ENCODE data around the gene TTC23L. TPM values are rescaled to one million over a fixed set of nuclear protein-coding genes. Genes with fewer than 3 reads are reported as not detected.
"Not testable (repeated sequence)": the region's sequence is repeated elsewhere in the genome, so short reads cannot be mapped to it uniquely, and the experiment has no call there.

The TTC23L gene
- polyA plus RNA-seq, 6 donors from 2014 or later, result 0.29 to 3.6 TPM; not detected in 4

GRCh38 chr5:34820593-34820992 is 18.4 kb upstream of the TTC23L start:
- Mint-ChIP-seq H3K4me1 (no peaks in the 10 kb centered on the region), H3K36me3 (no peaks in the 10 kb centered on the region), H3K9me3 (no peaks in the 10 kb centered on the region), H3K27me3 (peaks cover 0 to 9% (median 5%) of the 10 kb centered on the region in 3 donors), H3K4me3 (no peak overlapping the region), H3K27ac (no peak overlapping the region)
- ATAC-seq (ENCODE audit: low read depth in 2 of 2), result no peak
- no peak for DNase-seq

GRCh38 chr5:34822956-34823715 is 15.8 kb upstream of the TTC23L start:
- Mint-ChIP-seq H3K4me3 (no peak overlapping the region), H3K36me3 (no peaks in the 10 kb centered on the region), H3K4me1 (peaks cover 3 to 5% (median 4%) of the 10 kb centered on the region in 3 donors), H3K27me3 (peaks cover 0 to 9% (median 5%) of the 10 kb centered on the region in 3 donors), H3K27ac (peak overlapping the region in 1 of 6 donors; percentile 42), H3K9me3 (no peaks in the 10 kb centered on the region)
- ATAC-seq (ENCODE audit: low read depth in 2 of 2) (no peak), DNase-seq (no peak)

- Mint-ChIP-seq H3K4me1 (peaks cover 7 to 11% (median 9%) of the 10 kb centered on the region in 3 donors), H3K4me3 (no peak overlapping the region), H3K27ac (peak overlapping the region in 1 of 6 donors; percentile 13), H3K36me3 (no peaks in the 10 kb centered on the region), H3K27me3 (peaks cover 0 to 9% (median 5%) of the 10 kb centered on the region in 3 donors), H3K9me3 (no peaks in the 10 kb centered on the region)
- DNase-seq, result no peak
- no peak for ATAC-seq (ENCODE audit: low read depth in 2 of 2)
These were observed 12.6 kb upstream of the TTC23L start for GRCh38 chr5:34826347-34826746.

GRCh38 chr5:34827588-34828506 is 11.1 kb upstream of the TTC23L start:
- ATAC-seq (ENCODE audit: low read depth in 2 of 2) (peak; percentile 66 to 78), DNase-seq (no peak)
- H3K9me3 Mint-ChIP-seq, result no peaks in the 10 kb centered on the region
- H3K4me1 Mint-ChIP-seq, result peaks cover 7 to 11% (median 9%) of the 10 kb centered on the region in 3 donors
- H3K27me3 Mint-ChIP-seq, result peaks cover 0 to 9% (median 5%) of the 10 kb centered on the region in 3 donors
- no peaks in the 10 kb centered on the region for H3K36me3 Mint-ChIP-seq
- H3K27ac Mint-ChIP-seq, result peak overlapping the region in 2 of 6 donors; percentile 7 to 36
- peak overlapping the region in 1 of 8 donors; percentile 12 for H3K4me3 Mint-ChIP-seq

GRCh38 chr5:34830827-34831226 is 8.1 kb upstream of the TTC23L start:
- H3K27me3 Mint-ChIP-seq; H3K4me3 Mint-ChIP-seq; H3K9me3 Mint-ChIP-seq; H3K27ac Mint-ChIP-seq; DNase-seq; H3K36me3 Mint-ChIP-seq; ATAC-seq (ENCODE audit: low read depth in 2 of 2): not testable (repeated sequence)
- peaks cover 7 to 11% (median 9%) of the 10 kb centered on the region in 3 donors for H3K4me1 Mint-ChIP-seq

GRCh38 chr5:34831303-34831702 is 7.7 kb upstream of the TTC23L start:
- Mint-ChIP-seq H3K4me3 (no peak overlapping the region), H3K36me3 (no peaks in the 10 kb centered on the region), H3K27me3 (no peaks in the 10 kb centered on the region), H3K9me3 (no peaks in the 10 kb centered on the region), H3K27ac (no peak overlapping the region), H3K4me1 (peaks cover 7 to 11% (median 9%) of the 10 kb centered on the region in 3 donors)
- DNase-seq (no peak), ATAC-seq (ENCODE audit: low read depth in 2 of 2) (no peak)

GRCh38 chr5:34832568-34832967 is 6.4 kb upstream of the TTC23L start:
- H3K9me3 Mint-ChIP-seq, result no peaks in the 10 kb centered on the region
- ATAC-seq (ENCODE audit: low read depth in 2 of 2), result no peak
- peaks cover 7 to 11% (median 9%) of the 10 kb centered on the region in 3 donors for H3K4me1 Mint-ChIP-seq
- H3K36me3 Mint-ChIP-seq, result no peaks in the 10 kb centered on the region
- H3K4me3 Mint-ChIP-seq, result no peak overlapping the region
- no peaks in the 10 kb centered on the region for H3K27me3 Mint-ChIP-seq
- DNase-seq, result no peak
- H3K27ac Mint-ChIP-seq, result no peak overlapping the region

GRCh38 chr5:34833090-34833489 is 5.9 kb upstream of the TTC23L start:
- no peaks in the 10 kb centered on the region for H3K36me3 Mint-ChIP-seq
- no peak overlapping the region for H3K4me3 Mint-ChIP-seq
- H3K9me3 Mint-ChIP-seq, result no peaks in the 10 kb centered on the region
- ATAC-seq (ENCODE audit: low read depth in 2 of 2) (no peak), DNase-seq (no peak)
- peaks cover 4 to 7% (median 5%) of the 10 kb centered on the region in 3 donors for H3K4me1 Mint-ChIP-seq
- H3K27me3 Mint-ChIP-seq, result no peaks in the 10 kb centered on the region
- no peak overlapping the region for H3K27ac Mint-ChIP-seq

GRCh38 chr5:34833976-34834793 is 4.8 kb upstream of the TTC23L start:
- Mint-ChIP-seq H3K4me1 (peaks cover 8 to 10% (median 9%) of the 10 kb centered on the region in 3 donors), H3K27ac (peak overlapping the region in 4 of 6 donors; percentile 8 to 86 (median 33)), H3K27me3 (no peaks in the 10 kb centered on the region), H3K9me3 (no peaks in the 10 kb centered on the region), H3K36me3 (no peaks in the 10 kb centered on the region), H3K4me3 (no peak overlapping the region)
- DNase-seq, result no peak
- no peak for ATAC-seq (ENCODE audit: low read depth in 2 of 2)

- Mint-ChIP-seq H3K27ac (peak overlapping the region in 3 of 6 donors; percentile 8 to 86 (median 39)), H3K4me1 (peaks cover 12 to 15% (median 14%) of the 10 kb centered on the region in 3 donors), H3K27me3 (no peaks in the 10 kb centered on the region), H3K9me3 (no peaks in the 10 kb centered on the region), H3K4me3 (no peak overlapping the region), H3K36me3 (no peaks in the 10 kb centered on the region)
- DNase-seq, result no peak
- ATAC-seq (ENCODE audit: low read depth in 2 of 2), result no peak
These were observed 4.2 kb upstream of the TTC23L start for GRCh38 chr5:34834794-34835089.

- Mint-ChIP-seq H3K27ac (no peak overlapping the region), H3K9me3 (no peaks in the 10 kb centered on the region), H3K4me3 (peak overlapping the region in 1 of 8 donors; percentile 44), H3K4me1 (peaks cover 12 to 16% (median 14%) of the 10 kb centered on the region in 3 donors), H3K36me3 (no peaks in the 10 kb centered on the region), H3K27me3 (no peaks in the 10 kb centered on the region)
- no peak for ATAC-seq (ENCODE audit: low read depth in 2 of 2)
- DNase-seq, result no peak
These were observed 3.3 kb upstream of the TTC23L start for GRCh38 chr5:34835664-34836063.

GRCh38 chr5:34841816-34842215 is 2.9 kb downstream of the TTC23L start:
- H3K27me3 Mint-ChIP-seq, result peaks cover 0 to 9% (median 0%) of the 10 kb centered on the region in 3 donors
- H3K9me3 Mint-ChIP-seq, result no peaks in the 10 kb centered on the region
- peaks cover 12 to 16% (median 14%) of the 10 kb centered on the region in 3 donors for H3K4me1 Mint-ChIP-seq
- no peak for DNase-seq
- ATAC-seq (ENCODE audit: low read depth in 2 of 2), result no peak
- peak overlapping the region in 3 of 8 donors; percentile 15 to 66 (median 26) for H3K4me3 Mint-ChIP-seq
- no peak overlapping the region for H3K27ac Mint-ChIP-seq
- no peaks in the 10 kb centered on the region for H3K36me3 Mint-ChIP-seq

- H3K27ac Mint-ChIP-seq, result no peak overlapping the region
- peaks cover 0 to 9% (median 0%) of the 10 kb centered on the region in 3 donors for H3K27me3 Mint-ChIP-seq
- no peaks in the 10 kb centered on the region for H3K9me3 Mint-ChIP-seq
- H3K36me3 Mint-ChIP-seq, result no peaks in the 10 kb centered on the region
- DNase-seq, result no peak
- no peak for ATAC-seq (ENCODE audit: low read depth in 2 of 2)
- peaks cover 12 to 16% (median 14%) of the 10 kb centered on the region in 3 donors for H3K4me1 Mint-ChIP-seq
- no peak overlapping the region for H3K4me3 Mint-ChIP-seq
These were observed 3.6 kb downstream of the TTC23L start for GRCh38 chr5:34842554-34842953.
